Measurements from ENCODE around the gene SETD1A. TPM values are rescaled to one million over a fixed set of nuclear protein-coding genes. Genes with fewer than 3 reads are reported as not detected.
"Not testable (repeated sequence)": the region's sequence is repeated elsewhere in the genome, so short reads cannot be mapped to it uniquely, and the experiment has no call there.

The SETD1A gene
- total RNA-seq, 1 donor from 2014 or later: 24.3 TPM

DNA sequence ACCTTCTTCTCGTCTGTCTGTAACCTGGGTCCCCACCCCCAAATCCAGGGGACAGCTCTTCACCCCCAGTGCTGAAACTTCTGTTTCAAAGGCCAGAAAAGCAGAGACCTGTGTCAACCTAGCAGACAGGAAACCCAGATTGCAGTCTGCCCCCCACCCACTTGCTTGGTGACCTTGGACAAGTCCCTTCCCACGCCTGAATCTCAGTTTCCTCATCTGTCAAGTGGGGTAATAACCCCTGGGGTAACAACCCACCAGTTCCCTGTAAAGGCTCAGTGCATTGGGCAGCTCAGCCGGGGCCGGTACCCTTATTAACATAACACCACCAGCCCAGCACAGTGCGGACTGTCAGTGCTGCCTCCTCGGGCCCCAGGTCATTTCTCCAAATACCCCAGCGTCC lies 51.6 kb downstream of the SETD1A start:
- H3K9me3 Mint-ChIP-seq (ENCODE audit: unreplicated experiment): peaks cover 10% of the 10 kb centered on the region
- TF ChIP-seq, protein P1, sequence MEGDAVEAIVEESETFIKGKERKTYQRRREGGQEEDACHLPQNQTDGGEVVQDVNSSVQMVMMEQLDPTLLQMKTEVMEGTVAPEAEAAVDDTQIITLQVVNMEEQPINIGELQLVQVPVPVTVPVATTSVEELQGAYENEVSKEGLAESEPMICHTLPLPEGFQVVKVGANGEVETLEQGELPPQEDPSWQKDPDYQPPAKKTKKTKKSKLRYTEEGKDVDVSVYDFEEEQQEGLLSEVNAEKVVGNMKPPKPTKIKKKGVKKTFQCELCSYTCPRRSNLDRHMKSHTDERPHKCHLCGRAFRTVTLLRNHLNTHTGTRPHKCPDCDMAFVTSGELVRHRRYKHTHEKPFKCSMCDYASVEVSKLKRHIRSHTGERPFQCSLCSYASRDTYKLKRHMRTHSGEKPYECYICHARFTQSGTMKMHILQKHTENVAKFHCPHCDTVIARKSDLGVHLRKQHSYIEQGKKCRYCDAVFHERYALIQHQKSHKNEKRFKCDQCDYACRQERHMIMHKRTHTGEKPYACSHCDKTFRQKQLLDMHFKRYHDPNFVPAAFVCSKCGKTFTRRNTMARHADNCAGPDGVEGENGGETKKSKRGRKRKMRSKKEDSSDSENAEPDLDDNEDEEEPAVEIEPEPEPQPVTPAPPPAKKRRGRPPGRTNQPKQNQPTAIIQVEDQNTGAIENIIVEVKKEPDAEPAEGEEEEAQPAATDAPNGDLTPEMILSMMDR (IDR thresholded peaks at IDR 0.05; ENCODE audit: partially characterized antibody, unreplicated experiment): no peak
- H3K4me3 Mint-ChIP-seq (ENCODE audit: unreplicated experiment): peak overlapping the region; percentile 94
- H3K36me3 Mint-ChIP-seq (ENCODE audit: unreplicated experiment): no peaks in the 10 kb centered on the region
- H3K27me3 Mint-ChIP-seq (ENCODE audit: unreplicated experiment): peaks cover 6% of the 10 kb centered on the region
- H3K4me1 Mint-ChIP-seq (ENCODE audit: low read depth, unreplicated experiment): peaks cover 20% of the 10 kb centered on the region
- no peak overlapping the region for H3K27ac Mint-ChIP-seq (ENCODE audit: unreplicated experiment)
- DNase-seq: no peak

DNA sequence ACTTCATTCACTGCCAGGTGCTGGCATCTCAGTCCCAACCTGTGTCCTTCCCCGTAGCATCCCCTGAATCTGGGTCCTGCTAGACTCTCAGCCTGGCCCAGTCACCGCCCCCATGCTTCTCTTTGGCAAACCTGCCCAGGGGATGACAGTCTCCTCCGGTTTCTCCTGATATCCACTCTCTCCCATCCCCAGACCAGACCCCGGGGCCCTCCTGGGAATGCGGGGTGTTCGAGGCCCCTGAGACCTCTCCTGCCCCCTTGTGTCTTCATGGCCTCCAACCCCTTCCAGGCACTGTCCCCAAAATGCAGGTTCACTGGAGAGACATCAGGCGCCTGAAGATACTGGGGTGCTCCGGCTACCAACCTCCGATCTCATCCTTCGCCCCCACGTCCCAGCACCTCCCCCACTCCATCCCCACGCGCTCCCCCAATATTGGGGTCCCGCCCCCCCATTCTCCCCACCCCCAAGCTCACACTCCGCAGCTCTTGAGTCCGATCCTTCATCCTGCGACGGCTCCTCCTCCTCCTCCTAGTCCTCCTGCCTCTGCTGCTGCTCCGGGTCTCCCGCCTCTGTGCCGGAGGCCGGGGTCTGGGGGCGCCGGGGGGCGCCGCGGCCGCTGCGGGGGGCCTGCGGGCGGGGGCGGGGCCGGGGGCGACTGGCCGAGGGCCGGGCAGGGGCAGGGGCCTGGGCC lies 52.5 kb downstream of the SETD1A start:
- Mint-ChIP-seq H3K4me1 (ENCODE audit: low read depth, unreplicated experiment) (peaks cover 19% of the 10 kb centered on the region), H3K36me3 (ENCODE audit: unreplicated experiment) (no peaks in the 10 kb centered on the region), H3K9me3 (ENCODE audit: unreplicated experiment) (peaks cover 10% of the 10 kb centered on the region), H3K27ac (ENCODE audit: unreplicated experiment) (peak overlapping the region; percentile 68), H3K27me3 (ENCODE audit: unreplicated experiment) (peaks cover 7% of the 10 kb centered on the region), H3K4me3 (ENCODE audit: unreplicated experiment) (peak overlapping the region; percentile 94)
- TF ChIP-seq, protein P1 (IDR thresholded peaks at IDR 0.05; ENCODE audit: partially characterized antibody, unreplicated experiment): no peak
- peak; percentile 42 for DNase-seq

DNA sequence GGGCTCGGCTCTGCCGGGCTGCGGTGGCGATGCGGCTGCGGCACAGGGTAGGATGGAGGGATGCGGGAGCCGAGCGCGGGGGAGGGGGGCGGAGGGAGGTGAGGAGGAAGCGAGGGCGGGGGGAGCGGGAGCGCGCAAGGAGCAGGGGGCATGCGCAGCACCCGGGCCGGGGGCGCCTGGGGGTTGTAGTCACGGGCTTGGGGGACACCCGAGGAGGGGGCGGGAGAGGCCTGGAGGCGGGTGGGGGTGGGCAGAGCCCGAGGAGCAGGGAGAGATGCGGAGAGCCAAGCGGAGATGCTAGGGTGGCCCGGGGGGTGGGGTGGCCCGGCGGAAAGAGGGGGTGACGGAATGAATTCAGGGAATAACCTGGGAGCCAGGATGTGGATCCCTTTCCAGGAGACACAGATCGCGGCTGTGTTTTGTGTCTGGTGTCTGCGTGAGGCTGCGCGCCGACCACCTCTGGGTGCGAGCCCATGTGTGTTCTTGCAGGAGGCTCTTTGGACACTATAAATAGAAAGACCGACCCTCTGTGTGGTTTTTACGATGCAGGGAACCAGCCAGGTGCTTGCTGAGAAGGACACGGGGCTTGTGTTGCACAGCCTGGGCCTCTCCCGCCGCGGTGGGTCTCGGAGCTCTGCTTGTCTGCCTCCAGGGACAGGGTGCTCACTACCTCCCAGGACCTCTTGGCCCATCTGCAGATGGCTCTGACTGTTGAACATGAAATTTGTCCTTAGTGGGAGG lies 53.2 kb downstream of the SETD1A start, which contains the start of gene STX1B:
Gene STX1B, minus strand, starts transcription at position 54 of the 741 bp plus-strand sequence. CDS start 242 bp downstream, outside the sequence.
- peak; percentile 91 for DNase-seq

DNA sequence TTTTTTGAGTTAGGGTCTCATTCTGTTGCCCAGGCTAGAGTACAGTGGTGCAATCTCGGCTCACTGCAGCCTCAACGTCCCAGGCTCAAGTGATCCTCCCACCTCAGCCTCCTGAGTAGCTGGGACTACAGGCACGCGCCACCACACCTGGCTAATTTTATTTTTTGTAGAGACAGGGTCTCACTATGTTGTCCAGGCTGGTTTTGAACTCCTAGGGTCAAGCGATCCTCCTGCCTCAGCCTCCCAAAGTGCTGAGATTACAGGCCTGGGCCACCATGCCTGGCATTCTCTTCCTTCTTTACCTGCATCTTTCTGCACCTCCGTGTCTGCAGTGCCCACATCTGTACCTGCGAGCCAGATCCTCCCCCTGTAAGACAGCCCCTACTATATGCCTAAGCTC lies 54.3 kb downstream of the SETD1A start:
- not testable (repeated sequence) for H3K27ac Mint-ChIP-seq (ENCODE audit: unreplicated experiment); H3K36me3 Mint-ChIP-seq (ENCODE audit: unreplicated experiment); DNase-seq; H3K27me3 Mint-ChIP-seq (ENCODE audit: unreplicated experiment); H3K4me1 Mint-ChIP-seq (ENCODE audit: low read depth, unreplicated experiment); H3K9me3 Mint-ChIP-seq (ENCODE audit: unreplicated experiment)
- H3K4me3 Mint-ChIP-seq (ENCODE audit: unreplicated experiment): peak overlapping the region; percentile 84

More for the DNA sequence above, 53.2 kb downstream of the SETD1A start, which contains the start of gene STX1B:
- peaks cover 14% of the 10 kb centered on the region for H3K4me1 Mint-ChIP-seq (ENCODE audit: low read depth, unreplicated experiment)
- H3K27ac Mint-ChIP-seq (ENCODE audit: unreplicated experiment): peak within 1 kb of the TSS; percentile 68
- H3K36me3 Mint-ChIP-seq (ENCODE audit: unreplicated experiment): no peaks in the 10 kb centered on the region
- peaks cover 7% of the 10 kb centered on the region for H3K27me3 Mint-ChIP-seq (ENCODE audit: unreplicated experiment)
- H3K9me3 Mint-ChIP-seq (ENCODE audit: unreplicated experiment): peaks cover 9% of the 10 kb centered on the region
- TF ChIP-seq, protein P1 (IDR thresholded peaks at IDR 0.05; ENCODE audit: partially characterized antibody, unreplicated experiment): no peak
- H3K4me3 Mint-ChIP-seq (ENCODE audit: unreplicated experiment): peak within 1 kb of the TSS; percentile 94

DNA sequence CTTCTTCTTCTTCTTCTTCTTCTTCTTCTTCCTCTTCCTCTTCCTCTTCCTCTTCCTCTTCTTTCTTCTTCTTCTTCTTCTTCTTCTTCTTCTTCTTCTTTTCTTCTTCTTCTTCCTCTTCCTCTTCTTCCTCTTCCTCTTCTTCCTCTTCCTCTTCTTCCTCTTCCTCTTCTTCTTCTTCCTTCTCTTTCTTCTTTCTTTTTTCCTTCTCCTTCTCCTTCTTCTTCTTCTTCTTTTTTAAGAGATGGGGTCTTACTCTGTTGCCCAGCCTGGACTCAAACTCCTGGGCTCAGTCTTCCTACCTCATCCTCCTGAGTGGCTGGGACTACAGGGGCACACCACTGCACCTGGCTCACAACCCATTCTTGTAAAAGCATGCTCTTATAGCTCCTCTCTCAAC lies 55.7 kb downstream of the SETD1A start:
- H3K36me3 Mint-ChIP-seq (ENCODE audit: unreplicated experiment); H3K9me3 Mint-ChIP-seq (ENCODE audit: unreplicated experiment); DNase-seq; H3K4me3 Mint-ChIP-seq (ENCODE audit: unreplicated experiment); H3K4me1 Mint-ChIP-seq (ENCODE audit: low read depth, unreplicated experiment); H3K27me3 Mint-ChIP-seq (ENCODE audit: unreplicated experiment); H3K27ac Mint-ChIP-seq (ENCODE audit: unreplicated experiment): not testable (repeated sequence)

DNA sequence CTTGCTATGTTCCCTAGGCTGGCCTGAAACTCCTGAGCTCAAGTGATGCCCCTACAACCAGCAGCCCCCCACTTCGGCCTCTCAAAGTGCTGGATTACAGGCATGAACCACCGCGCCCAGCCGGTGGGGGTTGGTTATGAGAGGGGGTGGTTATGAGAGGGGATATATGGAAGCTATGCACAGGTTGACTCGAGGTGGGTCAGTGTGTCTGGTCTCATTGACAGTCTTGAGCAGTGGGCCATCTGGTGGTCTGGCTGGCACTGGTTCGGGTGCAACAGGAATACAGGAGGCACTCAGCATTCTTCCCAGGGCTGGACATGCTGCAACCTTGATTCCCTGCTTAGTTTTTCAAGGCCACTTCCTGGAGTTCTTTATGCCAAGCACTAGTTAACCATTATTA lies 58.5 kb downstream of the SETD1A start:
- H3K27ac Mint-ChIP-seq (ENCODE audit: unreplicated experiment): peak overlapping the region; percentile 55

DNA sequence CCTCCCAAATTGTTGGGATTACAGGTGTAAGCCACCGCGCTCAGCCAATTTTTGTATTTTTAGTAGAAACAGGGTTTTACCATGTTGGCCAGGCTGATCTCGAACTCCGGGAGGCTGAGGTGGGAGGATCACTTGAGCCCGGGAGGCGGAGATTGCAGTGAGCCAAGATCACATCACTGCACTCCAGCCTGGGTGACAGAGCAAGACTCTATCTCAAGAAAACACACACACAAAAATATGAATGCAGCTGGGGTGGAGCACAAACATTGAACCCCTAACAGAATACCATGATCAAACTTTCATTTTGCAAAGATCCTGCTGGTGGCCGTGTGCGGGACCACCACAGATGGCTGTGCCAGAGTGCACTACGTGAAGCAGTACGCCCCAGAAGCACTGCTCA lies 60.2 kb downstream of the SETD1A start:
- not testable (repeated sequence) for H3K36me3 Mint-ChIP-seq (ENCODE audit: unreplicated experiment); DNase-seq; H3K27ac Mint-ChIP-seq (ENCODE audit: unreplicated experiment); H3K9me3 Mint-ChIP-seq (ENCODE audit: unreplicated experiment); H3K27me3 Mint-ChIP-seq (ENCODE audit: unreplicated experiment); H3K4me3 Mint-ChIP-seq (ENCODE audit: unreplicated experiment); H3K4me1 Mint-ChIP-seq (ENCODE audit: low read depth, unreplicated experiment)

More for the DNA sequence above, 58.5 kb downstream of the SETD1A start:
- Mint-ChIP-seq H3K27me3 (ENCODE audit: unreplicated experiment) (peaks cover 10% of the 10 kb centered on the region), H3K4me3 (ENCODE audit: unreplicated experiment) (no peak overlapping the region), H3K9me3 (ENCODE audit: unreplicated experiment) (peaks cover 4% of the 10 kb centered on the region), H3K4me1 (ENCODE audit: low read depth, unreplicated experiment) (no peaks in the 10 kb centered on the region), H3K36me3 (ENCODE audit: unreplicated experiment) (no peaks in the 10 kb centered on the region)
- DNase-seq: no peak
- TF ChIP-seq, protein P1 (IDR thresholded peaks at IDR 0.05; ENCODE audit: partially characterized antibody, unreplicated experiment): no peak

All from glutamatergic neuron (in vitro differentiated cells).